ENCODE data around the gene PDGFB.

GRCh38 chr22:39248254-39248653, 3.5 kb upstream of the PDGFB start:
- TF ChIP-seq CTCF (IDR thresholded peaks at IDR 0.05) = no peak
- no peak for TF ChIP-seq POLR2A (IDR thresholded peaks at IDR 0.05)
